IPS DF 4.7 (cell line): Measurements from ENCODE around the gene ZNF346.

Experiments
- DNase-seq: peaks from one replicate; pipeline ENCODE4 v3.0.0-alpha.2; 2013; ENCODE audit warnings: low spot score; ENCODE audit errors: extremely low read depth

The ZNF346 gene

DNA sequence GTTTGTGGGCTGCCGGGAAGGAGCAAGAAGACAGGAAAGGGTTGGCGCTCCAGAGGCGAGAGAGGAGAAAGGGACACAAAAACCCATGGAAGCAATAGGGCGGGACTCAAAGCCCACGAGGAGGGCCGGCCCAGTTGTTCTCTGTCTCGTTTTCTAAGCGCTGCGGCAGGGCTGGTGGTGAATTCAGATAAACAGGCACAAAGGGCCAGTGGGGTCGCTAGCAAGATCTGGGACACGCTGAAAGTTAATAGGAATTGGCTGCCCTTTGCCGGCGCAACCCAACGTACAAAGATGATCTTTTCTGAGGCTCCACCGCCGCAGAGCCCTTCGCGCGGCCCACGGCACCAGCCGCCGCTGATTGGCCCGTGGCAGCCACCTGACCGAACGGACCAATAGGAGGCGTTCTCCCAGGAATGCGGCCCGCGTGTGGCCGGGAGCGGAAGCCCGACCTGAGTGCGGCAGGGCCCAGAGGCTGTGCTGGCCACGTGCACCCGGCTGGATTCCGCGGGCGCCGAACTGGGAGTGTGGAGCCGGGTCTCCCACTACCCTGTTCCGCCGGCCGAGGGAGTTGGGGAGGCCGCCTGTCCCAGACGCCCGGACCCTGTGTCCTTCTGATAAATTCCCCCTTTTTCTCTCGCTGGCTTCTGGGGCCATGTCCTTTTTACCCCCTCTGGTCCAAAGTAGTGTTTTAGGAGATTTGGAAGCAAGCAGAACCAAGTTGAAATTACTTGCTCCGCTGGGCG is 94.3 kb downstream of the ZNF346 start:
- no peak for DNase-seq

DNA sequence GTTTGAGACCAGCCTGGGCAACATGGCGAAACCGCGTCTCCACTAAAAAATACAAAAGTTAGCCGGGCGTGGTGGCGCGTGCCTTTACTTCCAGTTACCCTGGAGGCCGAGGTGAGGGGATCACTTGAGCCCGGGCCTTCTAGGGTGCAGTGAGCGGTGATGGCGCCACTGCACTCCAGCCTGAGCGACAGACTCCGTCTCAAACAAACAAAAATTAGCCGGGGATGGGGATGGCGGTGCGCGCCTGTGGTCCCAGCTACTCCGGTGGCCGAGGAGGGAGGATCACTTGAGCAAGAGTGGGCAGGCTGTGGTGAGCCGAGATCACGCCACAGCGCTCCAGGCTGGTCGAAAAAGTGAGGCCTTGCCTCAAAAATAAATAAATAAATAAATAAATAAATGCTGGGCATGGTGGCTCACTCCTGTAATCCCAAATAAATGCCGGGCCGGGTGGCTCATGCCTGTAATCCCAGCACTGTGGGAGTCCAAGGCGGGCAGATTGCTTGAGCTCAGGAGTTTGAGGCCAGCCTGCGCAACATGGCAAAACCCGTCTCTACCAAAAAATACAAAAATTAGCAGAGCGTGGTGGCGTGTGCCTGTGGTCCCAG is 95.0 kb downstream of the ZNF346 start:
- no peak for DNase-seq

GRCh38 chr5:177122566-177122965 is 100.1 kb downstream of the ZNF346 start:
- DNase-seq = no peak

- no peak for DNase-seq
Observed at GRCh38 chr5:177123789-177124485, 101.4 kb downstream of the ZNF346 start.

DNA sequence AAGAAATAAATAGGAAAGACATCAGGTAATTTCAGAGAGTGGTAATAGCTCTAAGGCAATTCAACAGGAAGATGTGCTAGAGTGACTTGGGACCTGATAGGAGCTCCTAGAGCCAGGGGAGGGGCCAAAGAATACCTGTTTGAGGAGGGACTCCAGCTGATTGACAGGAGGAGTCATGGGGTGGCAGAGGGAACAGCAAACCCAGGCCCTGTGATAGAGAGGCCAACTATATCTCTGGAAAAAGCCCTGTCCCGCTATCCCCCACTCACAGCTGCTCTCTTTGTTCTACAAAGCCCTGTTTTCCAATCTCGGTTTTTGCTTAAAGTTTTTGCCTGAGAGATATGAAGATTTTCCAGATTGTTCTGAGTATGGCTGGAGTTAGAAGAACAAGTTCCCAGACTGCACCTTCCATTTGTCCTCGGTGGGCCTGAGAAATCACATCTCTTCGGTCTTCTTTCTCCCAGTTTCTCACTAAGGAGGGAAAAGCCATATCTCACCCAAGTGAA is 102.0 kb downstream of the ZNF346 start:
- no peak for DNase-seq

- DNase-seq = no peak
Observed at GRCh38 chr5:177126771-177127170, 104.3 kb downstream of the ZNF346 start.

GRCh38 chr5:177128551-177128981 is 106.1 kb downstream of the ZNF346 start:
- DNase-seq = no peak

DNA sequence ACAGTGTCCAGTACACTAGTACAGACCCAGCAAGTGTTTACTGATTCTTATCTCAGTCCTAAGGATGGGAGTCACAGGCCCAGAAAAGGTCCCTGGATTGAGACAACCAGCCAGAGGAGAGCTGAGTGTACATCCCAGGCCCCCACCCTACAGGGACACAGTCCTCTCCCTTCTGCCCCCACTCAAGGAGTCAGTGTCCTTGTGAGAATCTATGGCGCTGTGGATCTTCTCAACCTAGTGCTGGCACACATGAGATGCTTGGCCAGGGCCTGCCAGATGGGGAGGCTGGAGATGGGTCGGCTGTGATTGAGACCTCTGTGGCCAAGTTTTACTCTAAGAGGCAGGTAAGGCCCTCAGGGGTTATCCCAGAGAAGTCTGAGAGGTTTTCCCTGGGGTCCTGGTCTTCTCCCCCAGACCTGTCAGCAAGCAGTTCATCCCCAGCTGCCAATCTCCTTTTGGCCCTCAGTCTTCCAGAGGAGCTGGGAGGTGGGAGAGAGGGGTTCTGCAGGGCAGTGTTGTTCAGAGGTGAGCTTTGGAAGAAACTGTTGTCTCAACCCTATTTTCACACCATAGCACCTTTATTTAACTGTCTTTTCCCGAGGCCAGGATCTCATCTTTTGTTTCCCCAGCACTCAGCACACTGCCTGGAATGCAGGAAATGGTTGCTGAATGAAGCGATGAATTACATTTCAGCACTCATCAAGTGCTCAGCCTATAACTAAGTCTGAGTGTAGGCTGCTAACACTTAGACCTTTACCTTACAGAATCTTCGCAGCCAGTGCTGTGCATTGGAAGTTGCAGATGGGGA is 107.9 kb downstream of the ZNF346 start:
- DNase-seq = no peak
